ENCODE data around the gene ANKDD1A.

GRCh38 chr15:64991536-64992135 is 79.9 kb downstream of the ANKDD1A start:
- no peak for TF ChIP-seq CTCF (IDR thresholded peaks at IDR 0.05)
- TF ChIP-seq ZFX (IDR thresholded peaks at IDR 0.05; ENCODE audit: borderline replicate concordance) = no peak
